ELR (cell line): ENCODE measurements around the gene MRPL22.
A peak's percentile ranks its signal among the peaks of the same experiment; 100 is the strongest.
"Not testable (repeated sequence)": the region's sequence is repeated elsewhere in the genome, so short reads cannot be mapped to it uniquely, and the experiment has no call there.

Experiments
- DNase-seq: peaks from one replicate; pipeline ENCODE4 v3.0.0-alpha.2; 2015; ENCODE audit warnings: low read depth

Gene MRPL22

DNA sequence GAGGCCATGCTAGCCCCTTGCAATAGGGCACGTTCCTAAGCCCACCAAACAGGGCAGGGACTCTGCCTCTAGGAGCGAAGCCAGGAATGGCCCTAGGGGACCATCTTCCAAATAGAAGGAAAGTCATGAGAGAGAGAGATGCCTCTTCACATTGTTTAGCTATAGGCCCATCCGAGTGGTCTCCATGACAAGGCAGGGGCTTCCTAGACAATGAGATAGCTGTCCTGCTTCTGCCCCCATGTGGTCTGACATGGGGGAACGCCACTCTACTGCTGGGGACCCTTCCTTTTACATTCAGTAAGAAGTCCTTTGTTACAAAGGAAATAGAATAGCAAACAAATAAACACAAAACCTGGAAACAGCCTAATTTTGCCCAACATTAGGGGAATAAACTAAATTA lies 54.8 kb downstream of the MRPL22 start:
- no peak for DNase-seq

DNA sequence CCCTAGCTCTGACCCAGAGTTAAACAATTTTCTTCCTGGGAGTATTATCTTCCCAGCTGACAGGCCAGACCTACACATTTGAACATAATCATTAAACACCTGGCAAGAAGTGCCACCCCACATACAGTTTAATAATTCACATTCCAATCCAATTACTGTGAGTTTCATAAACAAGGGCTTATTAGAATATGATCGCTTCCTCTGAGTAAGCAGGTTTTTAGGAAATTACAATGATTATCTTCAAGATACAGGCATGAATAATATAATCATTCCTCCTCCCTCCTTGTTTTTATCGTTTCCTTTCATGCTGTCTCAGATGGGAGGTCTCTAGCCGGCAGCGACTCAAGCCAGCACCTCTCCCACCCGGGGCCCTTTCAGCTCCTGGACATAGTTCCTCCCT lies 56.9 kb downstream of the MRPL22 start:
- DNase-seq, result peak; percentile 73

DNA sequence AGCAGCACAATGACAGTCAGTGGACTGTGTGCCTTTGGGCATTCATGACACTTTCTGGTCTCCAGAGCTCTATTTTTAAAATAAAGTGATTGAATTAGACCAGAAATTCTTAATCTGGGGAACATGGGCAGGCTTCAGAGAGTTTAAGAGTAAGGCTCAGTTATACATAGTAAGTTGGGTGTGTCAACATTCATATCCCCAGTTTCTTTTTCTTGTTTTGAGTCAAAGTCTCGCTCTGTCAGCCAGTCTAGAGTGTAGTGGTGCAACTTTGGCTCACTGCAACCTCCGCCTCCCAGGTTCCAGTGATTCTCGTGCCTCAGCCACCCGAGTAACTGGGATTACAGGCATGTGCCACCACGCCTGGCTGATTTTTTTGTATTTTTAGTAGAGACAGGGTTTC lies 59.0 kb downstream of the MRPL22 start:
- no peak for DNase-seq

DNA sequence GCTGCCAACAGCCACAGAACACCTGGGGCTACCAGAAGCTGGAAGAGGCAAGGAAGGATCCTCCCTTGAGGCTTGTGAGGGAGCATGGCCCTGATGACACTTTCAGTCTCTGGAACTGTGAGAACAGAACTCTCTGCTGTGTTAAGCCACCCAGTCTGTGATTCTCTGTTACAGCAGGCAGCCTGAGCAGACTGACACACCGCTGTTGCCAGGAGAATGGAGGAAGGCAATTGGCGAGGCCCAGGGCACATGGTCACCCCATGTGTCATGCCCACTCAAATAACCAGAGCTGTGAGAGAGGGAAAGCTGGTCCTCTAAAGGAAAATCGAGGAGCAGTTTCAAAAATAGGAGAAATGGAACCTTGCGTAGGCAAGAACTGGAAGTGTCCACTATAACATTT lies 60.6 kb downstream of the MRPL22 start:
- no peak for DNase-seq

DNA sequence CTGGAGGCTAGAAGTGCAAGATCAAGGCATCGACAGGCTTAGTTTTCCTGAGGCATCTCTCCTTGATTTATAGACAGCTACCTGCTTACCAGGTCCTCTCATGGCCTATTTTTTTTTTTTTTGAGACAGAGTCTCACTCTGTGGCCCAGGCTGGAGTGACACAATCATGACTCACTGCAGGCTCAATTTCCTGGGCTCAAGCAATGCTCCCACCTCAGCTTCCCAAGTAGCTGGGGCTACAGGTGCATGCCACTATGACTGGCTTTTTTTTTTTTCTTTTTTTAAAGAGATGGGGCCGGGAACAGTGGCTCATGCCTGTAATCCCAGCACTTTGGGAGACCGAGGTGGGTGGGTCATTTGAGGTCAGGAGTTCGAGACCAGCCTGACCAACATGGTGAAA lies 61.8 kb downstream of the MRPL22 start:
- DNase-seq, result peak; percentile 61

DNA sequence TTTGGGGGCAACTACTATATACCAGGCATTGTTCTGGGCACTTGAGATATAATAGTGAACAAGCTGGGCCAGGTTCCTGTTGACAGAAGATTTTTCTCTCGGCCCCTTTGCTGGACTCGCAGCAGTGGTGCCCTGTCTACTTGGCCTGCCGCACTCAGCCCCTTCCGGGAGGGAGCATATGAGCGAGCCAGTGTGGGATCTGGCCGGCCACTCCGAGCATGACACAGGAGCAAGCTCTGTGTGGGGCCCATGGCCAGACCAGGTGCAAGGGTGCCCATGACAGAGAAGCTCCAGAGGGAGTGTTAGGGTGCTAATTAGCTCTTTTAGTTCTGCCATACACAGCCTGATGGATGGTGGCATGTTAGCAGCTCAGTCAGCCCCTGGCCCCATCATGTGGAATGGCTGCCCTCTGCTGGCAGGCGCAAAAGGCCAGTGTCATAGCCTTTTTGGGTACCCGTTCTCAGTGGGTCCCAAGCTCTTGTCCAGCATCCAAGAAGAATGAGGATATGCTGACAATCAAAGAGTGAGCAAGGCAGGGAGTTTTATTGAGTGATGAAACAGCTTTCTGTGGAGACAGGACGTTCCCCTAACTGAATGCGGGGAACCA lies 63.4 kb downstream of the MRPL22 start:
- DNase-seq, result peak; percentile 59

DNA sequence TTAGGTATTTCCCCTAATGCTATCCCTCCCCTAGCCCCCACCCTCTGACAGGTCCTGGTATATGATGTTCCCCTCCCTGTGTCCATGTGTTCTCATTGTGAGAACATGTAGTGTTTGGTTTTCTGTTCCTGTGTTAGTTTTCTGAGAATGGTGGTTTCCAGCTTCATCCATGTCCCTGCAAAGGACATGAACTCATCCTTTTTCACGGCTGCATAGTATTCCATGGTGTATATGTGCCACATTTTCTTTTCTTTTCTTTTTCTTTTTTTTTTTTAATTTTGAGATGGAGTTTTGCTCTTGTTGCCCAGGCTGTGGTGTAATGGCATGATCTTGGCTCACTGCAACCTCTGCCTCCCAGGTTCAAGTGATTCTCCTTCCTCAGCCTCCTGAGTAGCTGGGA lies 65.4 kb downstream of the MRPL22 start:
- not testable (repeated sequence) for DNase-seq

DNA sequence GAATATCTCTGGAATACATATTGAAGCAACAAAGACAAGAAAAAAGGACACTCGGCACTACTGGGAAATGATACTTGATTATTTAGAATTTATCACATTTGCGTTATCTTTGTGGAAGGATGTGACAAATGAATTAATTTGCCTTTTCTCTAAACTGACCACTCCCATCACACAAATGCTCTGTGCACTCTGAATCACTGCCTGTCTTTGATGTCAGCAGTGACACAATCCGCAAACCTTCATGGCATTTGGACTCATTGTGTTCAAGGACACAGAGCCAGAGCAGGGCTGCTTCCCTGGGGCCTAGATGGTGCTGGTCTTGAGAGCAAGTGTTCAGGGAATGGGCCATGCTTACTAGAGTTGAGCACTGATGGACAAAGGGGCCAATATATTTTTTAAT lies 67.8 kb downstream of the MRPL22 start:
- DNase-seq, result peak; percentile 52

DNA sequence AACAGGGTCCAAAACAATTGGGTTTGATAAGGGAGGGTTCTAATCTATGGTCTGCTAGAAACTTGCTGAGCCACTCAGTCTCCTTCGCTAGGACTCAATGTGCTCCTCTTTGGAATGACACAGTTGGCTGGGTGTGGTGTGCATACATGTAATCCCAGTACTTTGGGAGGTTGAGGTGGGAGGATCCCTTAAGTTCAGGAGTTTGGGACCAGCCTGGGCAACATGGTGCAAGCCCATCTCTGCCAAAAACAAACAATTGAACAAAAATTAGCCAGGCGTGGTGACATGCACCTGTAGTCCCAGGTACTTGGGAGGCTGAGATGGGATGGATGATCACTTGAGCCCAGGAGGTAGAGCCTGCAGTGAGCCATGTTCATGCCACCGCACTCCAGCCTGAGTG lies 70.0 kb downstream of the MRPL22 start:
- no peak for DNase-seq

DNA sequence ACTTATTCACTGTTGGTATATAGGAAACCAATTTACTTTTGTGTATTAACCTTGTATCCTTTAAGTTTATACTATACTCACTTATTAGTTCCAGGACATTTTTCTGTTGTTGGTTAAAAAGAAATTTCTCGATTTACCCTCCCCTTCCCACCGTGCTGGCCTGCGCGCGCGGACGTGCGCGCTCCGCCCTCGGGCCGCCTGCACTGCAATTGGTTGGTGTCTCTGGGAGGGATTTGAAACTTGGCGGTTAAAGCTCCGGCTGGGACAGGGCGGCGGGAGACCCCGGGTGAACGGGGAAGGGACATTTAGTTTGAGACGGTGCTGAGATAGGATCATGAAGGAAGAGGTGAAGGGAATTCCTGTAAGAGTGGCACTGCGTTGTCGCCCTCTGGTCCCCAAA lies 72.7 kb downstream of the MRPL22 start, which contains the start of gene KIF4B:
Gene KIF4B, plus strand, starts transcription at position 230 of the 400 bp plus-strand sequence. Its CDS starts 105 bp downstream, at position 335.
- no peak for DNase-seq

DNA sequence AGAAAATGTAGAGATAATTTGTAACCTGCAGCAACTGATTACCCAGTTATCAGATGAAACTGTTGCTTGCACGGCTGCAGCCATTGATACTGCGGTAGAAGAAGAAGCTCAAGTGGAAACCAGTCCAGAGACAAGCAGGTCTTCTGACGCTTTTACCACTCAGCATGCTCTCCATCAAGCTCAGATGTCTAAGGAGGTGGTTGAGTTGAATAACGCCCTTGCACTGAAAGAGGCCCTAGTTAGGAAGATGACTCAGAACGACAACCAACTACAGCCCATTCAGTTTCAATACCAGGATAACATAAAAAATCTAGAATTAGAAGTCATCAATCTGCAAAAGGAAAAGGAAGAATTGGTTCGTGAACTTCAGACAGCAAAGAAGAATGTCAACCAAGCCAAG lies 74.4 kb downstream of the MRPL22 start:
- DNase-seq, result no peak

DNA sequence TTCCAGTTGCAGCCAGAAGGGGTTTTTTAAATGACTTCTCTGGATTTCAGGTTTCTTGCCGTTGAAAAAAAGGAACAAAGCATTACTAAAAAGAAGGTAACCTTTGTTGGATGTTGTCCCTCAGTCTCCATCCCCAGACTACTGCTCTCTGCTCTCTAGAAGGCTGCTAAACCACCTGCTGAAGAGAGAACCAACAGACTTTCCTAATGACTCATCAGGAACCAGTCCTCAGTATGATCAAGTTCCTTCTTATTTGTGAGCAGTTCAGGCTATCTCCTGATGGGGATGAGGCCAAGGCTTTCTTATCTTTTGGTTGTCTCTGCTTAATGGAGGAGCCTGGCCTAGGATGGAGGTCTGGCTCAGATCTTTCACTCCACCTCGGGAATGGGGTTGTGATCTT lies 76.7 kb downstream of the MRPL22 start:
- DNase-seq, result peak; percentile 10
